Measurements from ENCODE around the gene ARGLU1. TPM values are rescaled to one million over a fixed set of nuclear protein-coding genes. Genes with fewer than 3 reads are reported as not detected.

Gene ARGLU1
- total RNA-seq, 1 experiment from 2014 or later, result 115 TPM

DNA sequence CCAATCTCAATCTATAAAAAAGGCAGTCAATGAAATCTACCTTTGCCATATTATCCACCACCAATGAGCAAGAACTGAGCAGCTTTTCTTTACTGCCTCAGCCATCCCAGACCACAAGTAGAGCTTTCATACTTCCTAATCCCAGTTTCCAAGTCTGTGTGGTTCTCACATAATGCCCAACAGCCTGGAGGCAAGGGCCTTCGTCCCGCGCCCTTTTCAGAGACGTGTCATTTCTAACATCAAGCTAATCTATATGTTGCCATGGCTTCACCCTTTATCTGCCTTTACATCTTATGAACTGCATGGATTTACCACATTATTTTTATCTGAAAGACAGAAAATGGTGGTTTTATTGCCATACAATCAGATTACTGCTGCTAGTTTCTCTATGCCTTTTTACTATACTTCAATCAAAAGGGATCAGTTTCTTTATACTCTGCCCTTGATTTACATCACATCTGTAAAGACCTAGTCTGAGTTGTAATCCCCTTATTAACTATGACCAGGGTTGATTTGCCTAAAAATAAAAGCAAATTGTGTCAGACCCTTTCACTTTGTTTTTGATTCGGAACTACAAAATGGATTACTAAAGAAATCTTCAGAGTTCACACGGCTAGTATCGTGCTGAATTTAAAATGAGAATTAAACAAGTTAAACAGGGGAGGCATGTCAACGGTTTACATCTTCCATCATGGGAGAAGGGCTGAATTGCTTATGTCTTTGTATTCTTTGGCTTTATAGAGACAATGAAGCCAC is 38.3 kb downstream of the ARGLU1 start:
- CTCF ChIA-PET, result interaction anchor here (0.8 to 1.7 kb wide), 3 partner anchors 13 to 615 kb away, joined by 3 read pairs; no protein-coding TSS in a partner anchor
- peak overlapping the region; percentile 48 for H3K4me3 Mint-ChIP-seq

More for the DNA sequence above, 38.3 kb downstream of the ARGLU1 start:
- Mint-ChIP-seq H3K4me1 (peaks cover 78% of the 10 kb centered on the region), H3K9me3 (no peaks in the 10 kb centered on the region), H3K27ac (peak overlapping the region; percentile 82), H3K36me3 (no peaks in the 10 kb centered on the region), H3K27me3 (ENCODE audit: low read depth) (peaks cover 8% of the 10 kb centered on the region)
- DNase-seq (ENCODE audit: low spot score), result no peak
- TF ChIP-seq SP1 (CRISPR knock-in tag; conservative IDR thresholded peaks at IDR 0.05), result no peak
- TF ChIP-seq, protein P1, sequence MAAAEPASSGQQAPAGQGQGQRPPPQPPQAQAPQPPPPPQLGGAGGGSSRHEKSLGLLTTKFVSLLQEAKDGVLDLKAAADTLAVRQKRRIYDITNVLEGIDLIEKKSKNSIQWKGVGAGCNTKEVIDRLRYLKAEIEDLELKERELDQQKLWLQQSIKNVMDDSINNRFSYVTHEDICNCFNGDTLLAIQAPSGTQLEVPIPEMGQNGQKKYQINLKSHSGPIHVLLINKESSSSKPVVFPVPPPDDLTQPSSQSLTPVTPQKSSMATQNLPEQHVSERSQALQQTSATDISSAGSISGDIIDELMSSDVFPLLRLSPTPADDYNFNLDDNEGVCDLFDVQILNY (CRISPR knock-in tag; IDR thresholded peaks at IDR 0.05), result no peak
- TF ChIP-seq, protein P2, sequence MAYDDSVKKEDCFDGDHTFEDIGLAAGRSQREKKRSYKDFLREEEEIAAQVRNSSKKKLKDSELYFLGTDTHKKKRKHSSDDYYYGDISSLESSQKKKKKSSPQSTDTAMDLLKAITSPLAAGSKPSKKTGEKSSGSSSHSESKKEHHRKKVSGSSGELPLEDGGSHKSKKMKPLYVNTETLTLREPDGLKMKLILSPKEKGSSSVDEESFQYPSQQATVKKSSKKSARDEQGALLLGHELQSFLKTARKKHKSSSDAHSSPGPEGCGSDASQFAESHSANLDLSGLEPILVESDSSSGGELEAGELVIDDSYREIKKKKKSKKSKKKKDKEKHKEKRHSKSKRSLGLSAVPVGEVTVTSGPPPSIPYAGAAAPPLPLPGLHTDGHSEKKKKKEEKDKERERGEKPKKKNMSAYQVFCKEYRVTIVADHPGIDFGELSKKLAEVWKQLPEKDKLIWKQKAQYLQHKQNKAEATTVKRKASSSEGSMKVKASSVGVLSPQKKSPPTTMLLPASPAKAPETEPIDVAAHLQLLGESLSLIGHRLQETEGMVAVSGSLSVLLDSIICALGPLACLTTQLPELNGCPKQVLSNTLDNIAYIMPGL (CRISPR knock-in tag; IDR thresholded peaks at IDR 0.05), result no peak
- no peak for TF ChIP-seq RORB (CRISPR knock-in tag; IDR thresholded peaks at IDR 0.05)
- TF ChIP-seq, protein P3, sequence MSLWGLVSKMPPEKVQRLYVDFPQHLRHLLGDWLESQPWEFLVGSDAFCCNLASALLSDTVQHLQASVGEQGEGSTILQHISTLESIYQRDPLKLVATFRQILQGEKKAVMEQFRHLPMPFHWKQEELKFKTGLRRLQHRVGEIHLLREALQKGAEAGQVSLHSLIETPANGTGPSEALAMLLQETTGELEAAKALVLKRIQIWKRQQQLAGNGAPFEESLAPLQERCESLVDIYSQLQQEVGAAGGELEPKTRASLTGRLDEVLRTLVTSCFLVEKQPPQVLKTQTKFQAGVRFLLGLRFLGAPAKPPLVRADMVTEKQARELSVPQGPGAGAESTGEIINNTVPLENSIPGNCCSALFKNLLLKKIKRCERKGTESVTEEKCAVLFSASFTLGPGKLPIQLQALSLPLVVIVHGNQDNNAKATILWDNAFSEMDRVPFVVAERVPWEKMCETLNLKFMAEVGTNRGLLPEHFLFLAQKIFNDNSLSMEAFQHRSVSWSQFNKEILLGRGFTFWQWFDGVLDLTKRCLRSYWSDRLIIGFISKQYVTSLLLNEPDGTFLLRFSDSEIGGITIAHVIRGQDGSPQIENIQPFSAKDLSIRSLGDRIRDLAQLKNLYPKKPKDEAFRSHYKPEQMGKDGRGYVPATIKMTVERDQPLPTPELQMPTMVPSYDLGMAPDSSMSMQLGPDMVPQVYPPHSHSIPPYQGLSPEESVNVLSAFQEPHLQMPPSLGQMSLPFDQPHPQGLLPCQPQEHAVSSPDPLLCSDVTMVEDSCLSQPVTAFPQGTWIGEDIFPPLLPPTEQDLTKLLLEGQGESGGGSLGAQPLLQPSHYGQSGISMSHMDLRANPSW (CRISPR knock-in tag; conservative IDR thresholded peaks at IDR 0.05; ENCODE audit: low read depth), result no peak
- TF ChIP-seq, protein P4, sequence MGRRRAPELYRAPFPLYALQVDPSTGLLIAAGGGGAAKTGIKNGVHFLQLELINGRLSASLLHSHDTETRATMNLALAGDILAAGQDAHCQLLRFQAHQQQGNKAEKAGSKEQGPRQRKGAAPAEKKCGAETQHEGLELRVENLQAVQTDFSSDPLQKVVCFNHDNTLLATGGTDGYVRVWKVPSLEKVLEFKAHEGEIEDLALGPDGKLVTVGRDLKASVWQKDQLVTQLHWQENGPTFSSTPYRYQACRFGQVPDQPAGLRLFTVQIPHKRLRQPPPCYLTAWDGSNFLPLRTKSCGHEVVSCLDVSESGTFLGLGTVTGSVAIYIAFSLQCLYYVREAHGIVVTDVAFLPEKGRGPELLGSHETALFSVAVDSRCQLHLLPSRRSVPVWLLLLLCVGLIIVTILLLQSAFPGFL (CRISPR knock-in tag; IDR thresholded peaks at IDR 0.05; ENCODE audit: borderline replicate concordance), result no peak
- no peak for TF ChIP-seq ESRRA (CRISPR knock-in tag; IDR thresholded peaks at IDR 0.05; ENCODE audit: borderline replicate concordance)
- TF ChIP-seq TEAD4 (CRISPR knock-in tag; IDR thresholded peaks at IDR 0.05), result no peak
- TF ChIP-seq, protein P5, sequence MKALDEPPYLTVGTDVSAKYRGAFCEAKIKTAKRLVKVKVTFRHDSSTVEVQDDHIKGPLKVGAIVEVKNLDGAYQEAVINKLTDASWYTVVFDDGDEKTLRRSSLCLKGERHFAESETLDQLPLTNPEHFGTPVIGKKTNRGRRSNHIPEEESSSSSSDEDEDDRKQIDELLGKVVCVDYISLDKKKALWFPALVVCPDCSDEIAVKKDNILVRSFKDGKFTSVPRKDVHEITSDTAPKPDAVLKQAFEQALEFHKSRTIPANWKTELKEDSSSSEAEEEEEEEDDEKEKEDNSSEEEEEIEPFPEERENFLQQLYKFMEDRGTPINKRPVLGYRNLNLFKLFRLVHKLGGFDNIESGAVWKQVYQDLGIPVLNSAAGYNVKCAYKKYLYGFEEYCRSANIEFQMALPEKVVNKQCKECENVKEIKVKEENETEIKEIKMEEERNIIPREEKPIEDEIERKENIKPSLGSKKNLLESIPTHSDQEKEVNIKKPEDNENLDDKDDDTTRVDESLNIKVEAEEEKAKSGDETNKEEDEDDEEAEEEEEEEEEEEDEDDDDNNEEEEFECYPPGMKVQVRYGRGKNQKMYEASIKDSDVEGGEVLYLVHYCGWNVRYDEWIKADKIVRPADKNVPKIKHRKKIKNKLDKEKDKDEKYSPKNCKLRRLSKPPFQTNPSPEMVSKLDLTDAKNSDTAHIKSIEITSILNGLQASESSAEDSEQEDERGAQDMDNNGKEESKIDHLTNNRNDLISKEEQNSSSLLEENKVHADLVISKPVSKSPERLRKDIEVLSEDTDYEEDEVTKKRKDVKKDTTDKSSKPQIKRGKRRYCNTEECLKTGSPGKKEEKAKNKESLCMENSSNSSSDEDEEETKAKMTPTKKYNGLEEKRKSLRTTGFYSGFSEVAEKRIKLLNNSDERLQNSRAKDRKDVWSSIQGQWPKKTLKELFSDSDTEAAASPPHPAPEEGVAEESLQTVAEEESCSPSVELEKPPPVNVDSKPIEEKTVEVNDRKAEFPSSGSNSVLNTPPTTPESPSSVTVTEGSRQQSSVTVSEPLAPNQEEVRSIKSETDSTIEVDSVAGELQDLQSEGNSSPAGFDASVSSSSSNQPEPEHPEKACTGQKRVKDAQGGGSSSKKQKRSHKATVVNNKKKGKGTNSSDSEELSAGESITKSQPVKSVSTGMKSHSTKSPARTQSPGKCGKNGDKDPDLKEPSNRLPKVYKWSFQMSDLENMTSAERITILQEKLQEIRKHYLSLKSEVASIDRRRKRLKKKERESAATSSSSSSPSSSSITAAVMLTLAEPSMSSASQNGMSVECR (CRISPR knock-in tag; IDR thresholded peaks at IDR 0.05; ENCODE audit: borderline replicate concordance), result no peak
- no peak for TF ChIP-seq CREB1 (CRISPR knock-in tag; IDR thresholded peaks at IDR 0.05)
- TF ChIP-seq ZNF232 (CRISPR knock-in tag; IDR thresholded peaks at IDR 0.05), result no peak
- TF ChIP-seq NFATC4 (CRISPR knock-in tag; IDR thresholded peaks at IDR 0.05), result no peak
- TF ChIP-seq, protein P6, sequence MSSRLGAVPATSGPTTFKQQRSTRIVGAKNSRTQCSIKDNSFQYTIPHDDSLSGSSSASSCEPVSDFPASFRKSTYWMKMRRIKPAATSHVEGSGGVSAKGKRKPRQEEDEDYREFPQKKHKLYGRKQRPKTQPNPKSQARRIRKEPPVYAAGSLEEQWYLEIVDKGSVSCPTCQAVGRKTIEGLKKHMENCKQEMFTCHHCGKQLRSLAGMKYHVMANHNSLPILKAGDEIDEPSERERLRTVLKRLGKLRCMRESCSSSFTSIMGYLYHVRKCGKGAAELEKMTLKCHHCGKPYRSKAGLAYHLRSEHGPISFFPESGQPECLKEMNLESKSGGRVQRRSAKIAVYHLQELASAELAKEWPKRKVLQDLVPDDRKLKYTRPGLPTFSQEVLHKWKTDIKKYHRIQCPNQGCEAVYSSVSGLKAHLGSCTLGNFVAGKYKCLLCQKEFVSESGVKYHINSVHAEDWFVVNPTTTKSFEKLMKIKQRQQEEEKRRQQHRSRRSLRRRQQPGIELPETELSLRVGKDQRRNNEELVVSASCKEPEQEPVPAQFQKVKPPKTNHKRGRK (CRISPR knock-in tag; IDR thresholded peaks at IDR 0.05; ENCODE audit: borderline replicate concordance), result no peak
- no peak for TF ChIP-seq FOXP1 (CRISPR knock-in tag; IDR thresholded peaks at IDR 0.05; ENCODE audit: borderline replicate concordance)
- POLR2A ChIA-PET, result interaction anchor here (0.6 kb wide), 1 partner anchor 108 kb away, joined by 5 read pairs; no protein-coding TSS in a partner anchor
- no peak for ATAC-seq

Data from WTC11 (cell line).